WI38 (cell line): ENCODE measurements around the gene ZG16.
"Not testable (repeated sequence)": the region's sequence is repeated elsewhere in the genome, so short reads cannot be mapped to it uniquely, and the experiment has no call there.

Experiments used
- H3K4me3 ChIP-seq: 2 replicates; pipeline ENCODE4 v1.5.1; 2011; ENCODE audit warnings: low read depth, mild to moderate bottlenecking, control low read depth, low read length
- TF ChIP-seq, protein P1 (sequence below): IDR thresholded peaks from 2 replicates; pipeline ENCODE4 v1.5.1; 2012; ENCODE audit warnings: low read depth, mild to moderate bottlenecking, control low read depth, low read length

The ZG16 gene

GRCh38 chr16:29760567-29761279 is 17.3 kb upstream of the ZG16 start:
- TF ChIP-seq, protein P1, sequence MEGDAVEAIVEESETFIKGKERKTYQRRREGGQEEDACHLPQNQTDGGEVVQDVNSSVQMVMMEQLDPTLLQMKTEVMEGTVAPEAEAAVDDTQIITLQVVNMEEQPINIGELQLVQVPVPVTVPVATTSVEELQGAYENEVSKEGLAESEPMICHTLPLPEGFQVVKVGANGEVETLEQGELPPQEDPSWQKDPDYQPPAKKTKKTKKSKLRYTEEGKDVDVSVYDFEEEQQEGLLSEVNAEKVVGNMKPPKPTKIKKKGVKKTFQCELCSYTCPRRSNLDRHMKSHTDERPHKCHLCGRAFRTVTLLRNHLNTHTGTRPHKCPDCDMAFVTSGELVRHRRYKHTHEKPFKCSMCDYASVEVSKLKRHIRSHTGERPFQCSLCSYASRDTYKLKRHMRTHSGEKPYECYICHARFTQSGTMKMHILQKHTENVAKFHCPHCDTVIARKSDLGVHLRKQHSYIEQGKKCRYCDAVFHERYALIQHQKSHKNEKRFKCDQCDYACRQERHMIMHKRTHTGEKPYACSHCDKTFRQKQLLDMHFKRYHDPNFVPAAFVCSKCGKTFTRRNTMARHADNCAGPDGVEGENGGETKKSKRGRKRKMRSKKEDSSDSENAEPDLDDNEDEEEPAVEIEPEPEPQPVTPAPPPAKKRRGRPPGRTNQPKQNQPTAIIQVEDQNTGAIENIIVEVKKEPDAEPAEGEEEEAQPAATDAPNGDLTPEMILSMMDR, result no peak
- no peak overlapping the region for H3K4me3 ChIP-seq

DNA sequence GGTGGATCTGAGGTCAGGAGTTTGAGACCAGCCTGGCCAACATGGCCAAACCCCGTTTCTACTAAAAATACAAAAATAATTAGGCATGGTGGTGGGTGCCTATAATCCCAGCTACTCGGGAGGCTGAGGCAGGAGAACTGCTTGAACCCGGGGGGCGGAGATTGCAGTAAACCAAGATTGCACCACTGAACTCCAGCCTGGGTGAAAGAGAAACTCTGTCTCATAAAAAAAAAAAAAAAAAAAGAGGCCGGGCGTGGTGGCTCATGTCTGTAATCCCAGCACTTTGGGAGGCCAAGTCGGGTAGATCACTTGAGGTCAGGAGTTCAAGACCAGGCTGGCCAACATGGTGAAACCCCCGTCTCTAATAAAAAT is 16.8 kb upstream of the ZG16 start:
- H3K4me3 ChIP-seq, result not testable (repeated sequence)

GRCh38 chr16:29761882-29762281 is 16.2 kb upstream of the ZG16 start:
- TF ChIP-seq, protein P1, result no peak

DNA sequence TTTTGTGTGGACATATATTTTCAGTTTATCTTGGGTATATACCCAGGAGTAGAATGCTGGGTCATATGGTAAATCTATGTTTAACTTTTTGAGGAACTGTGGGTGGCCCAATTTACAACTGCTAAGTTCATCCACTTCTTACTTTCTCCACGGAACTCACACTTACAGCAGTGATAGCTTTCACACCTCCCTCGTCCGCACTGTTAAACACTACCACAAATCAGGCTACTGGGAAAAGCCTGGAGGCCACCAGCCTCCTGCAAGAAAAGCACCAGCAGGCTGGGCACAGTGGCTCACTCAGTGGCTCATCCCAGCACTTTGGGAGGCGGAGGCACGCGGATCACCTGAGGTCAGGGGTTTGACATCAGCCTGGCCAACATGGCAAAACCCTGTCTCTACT is 14.7 kb upstream of the ZG16 start:
- no peak overlapping the region for H3K4me3 ChIP-seq
- TF ChIP-seq, protein P1, result no peak

More at GRCh38 chr16:29761882-29762281, 16.2 kb upstream of the ZG16 start:
- no peak overlapping the region for H3K4me3 ChIP-seq

GRCh38 chr16:29765167-29766032 is 12.7 kb upstream of the ZG16 start:
- TF ChIP-seq, protein P1, result no peak
- no peak overlapping the region for H3K4me3 ChIP-seq

GRCh38 chr16:29766571-29766970 is 11.5 kb upstream of the ZG16 start:
- TF ChIP-seq, protein P1, result no peak

GRCh38 chr16:29767062-29767461 is 11.0 kb upstream of the ZG16 start:
- TF ChIP-seq, protein P1, result no peak
- no peak overlapping the region for H3K4me3 ChIP-seq

More at GRCh38 chr16:29766571-29766970, 11.5 kb upstream of the ZG16 start:
- no peak overlapping the region for H3K4me3 ChIP-seq
